ENCODE data around the gene NSA2.

The NSA2 gene

DNA sequence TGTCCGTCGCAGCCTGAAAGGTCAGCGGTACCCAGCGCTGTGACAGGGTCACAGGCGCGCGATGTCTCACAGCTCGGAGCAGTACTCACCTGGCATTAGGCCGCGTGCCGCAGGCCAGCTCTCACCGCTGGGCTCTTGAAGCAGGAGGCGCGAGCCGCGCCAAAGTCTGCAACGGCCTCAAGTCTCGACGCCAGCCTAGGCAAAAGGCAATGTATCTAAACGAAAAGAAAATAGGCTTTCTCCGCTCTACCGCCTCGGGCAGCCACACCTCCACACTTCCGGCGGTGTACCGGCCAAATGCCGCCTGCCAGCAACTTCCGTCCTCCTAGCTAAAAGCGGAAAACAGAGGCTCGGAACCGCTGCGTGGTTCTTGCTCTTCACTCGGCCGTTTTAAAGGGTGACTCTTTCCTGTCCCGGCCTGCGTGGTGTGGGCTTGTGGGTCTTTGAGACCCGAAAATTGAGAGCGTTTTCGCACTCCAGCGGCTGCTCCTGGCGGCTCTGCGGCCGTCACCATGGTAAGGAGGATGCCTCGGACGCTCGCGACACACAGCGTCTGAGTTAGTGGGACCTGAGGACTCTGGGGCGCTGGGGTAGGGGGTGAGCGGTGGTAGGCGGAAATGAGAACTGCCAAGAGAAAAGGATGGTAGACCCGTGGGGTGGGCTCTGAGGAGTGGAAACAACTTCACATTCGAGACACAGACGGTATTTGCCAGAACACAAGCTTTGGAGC is at the start of gene NSA2, which contains the start of gene GFM2 (continued):
- TF ChIP-seq ZSCAN4 (tag by site-specific recombination; IDR thresholded peaks at IDR 0.05) (peak; percentile 32; the same call in 1 of the 2 replicates), ZNF302 (tag by site-specific recombination; IDR thresholded peaks at IDR 0.05; ENCODE audit: low read depth) (no peak), ZNF311 (tag by site-specific recombination; IDR thresholded peaks at IDR 0.05; ENCODE audit: borderline replicate concordance) (no peak), ZNF362 (tag by site-specific recombination; IDR thresholded peaks at IDR 0.05) (no peak), ZNF37A (tag by site-specific recombination; IDR thresholded peaks at IDR 0.05) (no peak), RBAK (tag by site-specific recombination; IDR thresholded peaks at IDR 0.05) (no peak), ZNF629 (tag by site-specific recombination; IDR thresholded peaks at IDR 0.05) (peak; percentile 86), ZNF777 (tag by site-specific recombination; IDR thresholded peaks at IDR 0.05; ENCODE audit: borderline replicate concordance) (no peak), ZBTB8A (tag by site-specific recombination; IDR thresholded peaks at IDR 0.05) (peak; percentile 51), ZNF239 (tag by site-specific recombination; IDR thresholded peaks at IDR 0.05) (no peak), ZFP41 (tag by site-specific recombination; IDR thresholded peaks at IDR 0.05; ENCODE audit: borderline replicate concordance) (no peak), ZNF114 (tag by site-specific recombination; IDR thresholded peaks at IDR 0.05) (no peak), ZNF23 (tag by site-specific recombination; IDR thresholded peaks at IDR 0.05; ENCODE audit: borderline replicate concordance) (no peak), ZNF776 (tag by site-specific recombination; IDR thresholded peaks at IDR 0.05; ENCODE audit: borderline replicate concordance) (no peak), ZNF510 (tag by site-specific recombination; IDR thresholded peaks at IDR 0.05; ENCODE audit: insufficient replicate concordance) (peak; percentile 9), ZNF18 (tag by site-specific recombination; IDR thresholded peaks at IDR 0.05) (no peak), SETDB1 (IDR thresholded peaks at IDR 0.05; ENCODE audit: insufficient read length, low read length) (no peak), TCF7L2 (IDR thresholded peaks at IDR 0.05; ENCODE audit: borderline replicate concordance, low read depth, low read length) (0 out of 2 replicates have a peak, but pooled peaks have one; percentile 29), ZNF354C (tag by site-specific recombination; IDR thresholded peaks at IDR 0.05; ENCODE audit: borderline replicate concordance, low read depth) (no peak), ZNF174 (tag by site-specific recombination; IDR thresholded peaks at IDR 0.05) (no peak), ZFP3 (tag by site-specific recombination; IDR thresholded peaks at IDR 0.05; ENCODE audit: low read depth) (no peak), ZNF391 (tag by site-specific recombination; IDR thresholded peaks at IDR 0.05; ENCODE audit: borderline replicate concordance, low read depth) (peak; percentile 97; the same call in 1 of the 2 replicates), ZNF791 (tag by site-specific recombination; IDR thresholded peaks at IDR 0.05) (no peak), ZNF24 (tag by site-specific recombination; IDR thresholded peaks at IDR 0.05) (peak; percentile 65; the same call in 1 of the 2 replicates), ZNF549 (tag by site-specific recombination; IDR thresholded peaks at IDR 0.05) (no peak), SCRT2 (tag by site-specific recombination; IDR thresholded peaks at IDR 0.05) (peak; percentile 37; the same call in 1 of the 2 replicates), MEIS1 (CRISPR knock-in tag; IDR thresholded peaks at IDR 0.05; ENCODE audit: borderline replicate concordance) (no peak), KLF10 (tag by site-specific recombination; IDR thresholded peaks at IDR 0.05) (peak; percentile 92), ZNF555 (tag by site-specific recombination; conservative IDR thresholded peaks at IDR 0.05) (no peak), FEZF1 (tag by site-specific recombination; IDR thresholded peaks at IDR 0.05) (peak; percentile 31; the same call in 1 of the 2 replicates), KLF8 (tag by site-specific recombination; IDR thresholded peaks at IDR 0.05) (peak; percentile 95)
- TF ChIP-seq, protein P1, sequence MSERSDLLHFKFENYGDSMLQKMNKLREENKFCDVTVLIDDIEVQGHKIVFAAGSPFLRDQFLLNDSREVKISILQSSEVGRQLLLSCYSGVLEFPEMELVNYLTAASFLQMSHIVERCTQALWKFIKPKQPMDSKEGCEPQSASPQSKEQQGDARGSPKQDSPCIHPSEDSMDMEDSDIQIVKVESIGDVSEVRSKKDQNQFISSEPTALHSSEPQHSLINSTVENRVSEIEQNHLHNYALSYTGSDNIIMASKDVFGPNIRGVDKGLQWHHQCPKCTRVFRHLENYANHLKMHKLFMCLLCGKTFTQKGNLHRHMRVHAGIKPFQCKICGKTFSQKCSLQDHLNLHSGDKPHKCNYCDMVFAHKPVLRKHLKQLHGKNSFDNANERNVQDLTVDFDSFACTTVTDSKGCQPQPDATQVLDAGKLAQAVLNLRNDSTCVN (tag by site-specific recombination; optimal IDR thresholded peaks at IDR 0.05) = peak; percentile 46
- TF ChIP-seq, protein P2, sequence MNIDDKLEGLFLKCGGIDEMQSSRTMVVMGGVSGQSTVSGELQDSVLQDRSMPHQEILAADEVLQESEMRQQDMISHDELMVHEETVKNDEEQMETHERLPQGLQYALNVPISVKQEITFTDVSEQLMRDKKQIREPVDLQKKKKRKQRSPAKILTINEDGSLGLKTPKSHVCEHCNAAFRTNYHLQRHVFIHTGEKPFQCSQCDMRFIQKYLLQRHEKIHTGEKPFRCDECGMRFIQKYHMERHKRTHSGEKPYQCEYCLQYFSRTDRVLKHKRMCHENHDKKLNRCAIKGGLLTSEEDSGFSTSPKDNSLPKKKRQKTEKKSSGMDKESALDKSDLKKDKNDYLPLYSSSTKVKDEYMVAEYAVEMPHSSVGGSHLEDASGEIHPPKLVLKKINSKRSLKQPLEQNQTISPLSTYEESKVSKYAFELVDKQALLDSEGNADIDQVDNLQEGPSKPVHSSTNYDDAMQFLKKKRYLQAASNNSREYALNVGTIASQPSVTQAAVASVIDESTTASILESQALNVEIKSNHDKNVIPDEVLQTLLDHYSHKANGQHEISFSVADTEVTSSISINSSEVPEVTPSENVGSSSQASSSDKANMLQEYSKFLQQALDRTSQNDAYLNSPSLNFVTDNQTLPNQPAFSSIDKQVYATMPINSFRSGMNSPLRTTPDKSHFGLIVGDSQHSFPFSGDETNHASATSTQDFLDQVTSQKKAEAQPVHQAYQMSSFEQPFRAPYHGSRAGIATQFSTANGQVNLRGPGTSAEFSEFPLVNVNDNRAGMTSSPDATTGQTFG (tag by site-specific recombination; IDR thresholded peaks at IDR 0.05; ENCODE audit: borderline replicate concordance) = no peak
